Panc1 (cell line): ENCODE measurements around the gene SQOR.

Experiments used
- CTCF ChIP-seq: fragments of 450-650 bp; IDR thresholded peaks from 2 replicates; pipeline ENCODE4 v1.5.1; 2017; ENCODE audit warnings: mild to moderate bottlenecking
- POLR2AphosphoS5 ChIP-seq: IDR thresholded peaks from 2 replicates; pipeline ENCODE4 v1.6.1; 2012; ENCODE audit warnings: mild to moderate bottlenecking, low read depth, low read length, moderate library complexity
- REST ChIP-seq, 2 experiments: IDR thresholded peaks; 2 replicates each; pipeline ENCODE4 v1.6.1; 2011 to 2012; ENCODE audit warnings: low read depth in 2 of 2, control low read depth in 1 of 2, low read length in 1 of 2, mild to moderate bottlenecking in 1 of 2, moderate library complexity in 1 of 2; ENCODE audit not compliant: insufficient read depth in 1 of 2
- SIN3A ChIP-seq: IDR thresholded peaks from 2 replicates; pipeline ENCODE4 v1.6.1; 2012; ENCODE audit warnings: low read depth, mild to moderate bottlenecking, low read length, moderate library complexity, borderline replicate concordance; ENCODE audit not compliant: insufficient read depth
- TCF7L2 ChIP-seq: IDR thresholded peaks from 2 replicates; pipeline ENCODE4 v1.6.1; 2011; ENCODE audit warnings: mild to moderate bottlenecking, low read depth, low read length, inconsistent platforms

GRCh38 chr15:45594319-45594718 lies 40.5 kb upstream of the SQOR start:
- TF ChIP-seq CTCF: no peak
- TF ChIP-seq POLR2AphosphoS5: no peak
- TF ChIP-seq TCF7L2: no peak
- no peak for TF ChIP-seq SIN3A
- TF ChIP-seq REST (IDR thresholded peaks at IDR 0.05; ENCODE audit: insufficient read depth in 1 of 2, low read depth in 2 of 2, low read length in 1 of 2): no peak
